WTC11 (cell line): Measurements from ENCODE around the gene MIER3. TPM values are rescaled to one million over a fixed set of nuclear protein-coding genes. Genes with fewer than 3 reads are reported as not detected.

Experiments used
- ATAC-seq: fragments of 200-7000 bp; cut with Tn5 transposase; 2 replicates; pipeline ENCODE4 v1.10.0; 2021; ENCODE audit warnings: mild to moderate bottlenecking, moderate library complexity
- CTCF ChIA-PET: fragments of 300-600 bp; sonication (Branson Sonifier 250); formaldehyde crosslinking; loops from one replicate; lab custom pipeline; 2021; ENCODE audit warnings: antibody characterized with exemption; lab: Charles Lee
- POLR2A ChIA-PET: fragments of 350-600 bp; sonication (Branson Sonifier 250); formaldehyde crosslinking; loops from one replicate; lab custom pipeline; 2021; ENCODE audit warnings: antibody characterized with exemption; lab: Charles Lee
- DNase-seq: peaks from one replicate; pipeline ENCODE4 v3.0.0; 2021; ENCODE audit warnings: low spot score
- H3K27ac Mint-ChIP-seq: 2 replicates; pipeline ENCODE4 v1.8.0; 2021; ENCODE audit warnings: mixed read lengths
- H3K27me3 Mint-ChIP-seq: 2 replicates; pipeline ENCODE4 v1.8.0; 2021; ENCODE audit warnings: low read depth, mild to moderate bottlenecking, moderate library complexity, mixed read lengths
- H3K36me3 Mint-ChIP-seq: 2 replicates; pipeline ENCODE4 v1.8.0; 2021; ENCODE audit warnings: mixed read lengths
- H3K4me1 Mint-ChIP-seq: 2 replicates; pipeline ENCODE4 v1.8.0; 2022; ENCODE audit warnings: mixed read lengths
- H3K4me3 Mint-ChIP-seq: 2 replicates; pipeline ENCODE4 v1.8.0; 2021; ENCODE audit warnings: mild to moderate bottlenecking, moderate library complexity, mixed read lengths
- H3K9me3 Mint-ChIP-seq: 2 replicates; pipeline ENCODE4 v1.8.0; 2021; ENCODE audit warnings: mixed read lengths
- ARID4B ChIP-seq: sonication (generic); formaldehyde crosslinking; IDR thresholded peaks from 2 replicates; pipeline ENCODE4 v1.8.0; 2023; ENCODE audit warnings: missing genetic modification reagents, mild to moderate bottlenecking, borderline replicate concordance
- CREM ChIP-seq: sonication (generic); formaldehyde crosslinking; IDR thresholded peaks from 2 replicates; pipeline ENCODE4 v1.8.1; 2022; ENCODE audit warnings: mild to moderate bottlenecking, missing genetic modification reagents, moderate library complexity
- CTCF ChIP-seq: fragments of 200-600 bp; IDR thresholded peaks from 2 replicates; pipeline ENCODE4 v1.8.0; 2022; ENCODE audit warnings: antibody characterized with exemption
- E2F1 ChIP-seq: sonication (generic); formaldehyde crosslinking; IDR thresholded peaks from 2 replicates; pipeline ENCODE4 v1.8.0; 2022; ENCODE audit warnings: mild to moderate bottlenecking, missing genetic modification reagents
- E2F5 ChIP-seq: sonication (generic); formaldehyde crosslinking; IDR thresholded peaks from 2 replicates; pipeline ENCODE4 v1.8.1; 2022; ENCODE audit warnings: mild to moderate bottlenecking, moderate library complexity, missing genetic modification reagents
- EMX1 ChIP-seq: fragments of 250-450 bp; sonication (Bioruptor Pico); IDR thresholded peaks from 2 replicates; pipeline ENCODE4 v1.8.0; 2021; ENCODE audit warnings: mild to moderate bottlenecking
- FOXJ3 ChIP-seq: sonication (generic); formaldehyde crosslinking; IDR thresholded peaks from 2 replicates; pipeline ENCODE4 v1.9.0; 2021; ENCODE audit warnings: missing genetic modification reagents, mild to moderate bottlenecking, borderline replicate concordance
- IRF1 ChIP-seq: sonication (generic); formaldehyde crosslinking; IDR thresholded peaks from 2 replicates; pipeline ENCODE4 v1.8.0; 2023; ENCODE audit warnings: missing genetic modification reagents
- IRF2 ChIP-seq: sonication (generic); formaldehyde crosslinking; IDR thresholded peaks from 2 replicates; pipeline ENCODE4 v1.8.0; 2022; ENCODE audit warnings: low read depth, missing genetic modification reagents, borderline replicate concordance
- MYBL2 ChIP-seq: sonication (generic); formaldehyde crosslinking; IDR thresholded peaks from 2 replicates; pipeline ENCODE4 v1.8.1; 2023; ENCODE audit warnings: mild to moderate bottlenecking, moderate library complexity, missing genetic modification reagents
- PRDM15 ChIP-seq: sonication (generic); formaldehyde crosslinking; IDR thresholded peaks from 2 replicates; pipeline ENCODE4 v1.8.0; 2022; ENCODE audit warnings: missing genetic modification reagents
- PREB ChIP-seq: sonication (generic); formaldehyde crosslinking; IDR thresholded peaks from 2 replicates; pipeline ENCODE4 v1.8.1; 2022; ENCODE audit warnings: mild to moderate bottlenecking, missing genetic modification reagents, moderate library complexity, borderline replicate concordance
- SMAD4 ChIP-seq: sonication (generic); formaldehyde crosslinking; IDR thresholded peaks from 2 replicates; pipeline ENCODE4 v1.8.0; 2022; ENCODE audit warnings: mild to moderate bottlenecking, missing genetic modification reagents
- ZBTB43 ChIP-seq: sonication (generic); formaldehyde crosslinking; IDR thresholded peaks from 2 replicates; pipeline ENCODE4 v1.8.1; 2023; ENCODE audit warnings: mild to moderate bottlenecking, missing genetic modification reagents
- ZNF263 ChIP-seq: sonication (generic); formaldehyde crosslinking; IDR thresholded peaks from 2 replicates; pipeline ENCODE4 v1.8.1; 2022; ENCODE audit warnings: low read depth, mild to moderate bottlenecking, moderate library complexity, missing genetic modification reagents
- ZNF396 ChIP-seq: fragments of 250-450 bp; sonication (Bioruptor Pico); IDR thresholded peaks from 2 replicates; pipeline ENCODE4 v1.8.0; 2021; ENCODE audit warnings: mild to moderate bottlenecking, moderate library complexity, borderline replicate concordance
- ZNF671 ChIP-seq: fragments of 250-450 bp; sonication (Bioruptor Pico); IDR thresholded peaks from 2 replicates; pipeline ENCODE4 v1.8.0; 2021; ENCODE audit warnings: mild to moderate bottlenecking
- total RNA-seq: library from RNA; stranded (reverse); gene quantifications from 3 replicates; pipeline ENCODE4 v1.2.3, GENCODE V29; 2021

MIER3 gene
- total RNA-seq, 1 experiment from 2014 or later, result 27.8 TPM

GRCh38 chr5:56983593-56984361 lies 31.9 kb upstream of the MIER3 start:
- H3K27ac Mint-ChIP-seq, result no peak overlapping the region
- ChIA-PET CTCF (no interaction called here), POLR2A (no interaction called here)
- no peaks in the 10 kb centered on the region for H3K27me3 Mint-ChIP-seq
- no peaks in the 10 kb centered on the region for H3K4me1 Mint-ChIP-seq
- H3K36me3 Mint-ChIP-seq, result no peaks in the 10 kb centered on the region
- ATAC-seq (no peak), DNase-seq (no peak)
- no peak overlapping the region for H3K4me3 Mint-ChIP-seq
- no peaks in the 10 kb centered on the region for H3K9me3 Mint-ChIP-seq
- TF ChIP-seq SMAD4 (CRISPR knock-in tag), result no peak
- no peak for TF ChIP-seq IRF2 (CRISPR knock-in tag)
- no peak for TF ChIP-seq PREB
- TF ChIP-seq FOXJ3 (CRISPR knock-in tag), result no peak
- no peak for TF ChIP-seq E2F1 (CRISPR knock-in tag)
- TF ChIP-seq PRDM15 (CRISPR knock-in tag), result no peak
- no peak for TF ChIP-seq E2F5 (CRISPR knock-in tag)
- TF ChIP-seq ZNF263 (CRISPR knock-in tag), result no peak
- no peak for TF ChIP-seq CREM (CRISPR knock-in tag)
- TF ChIP-seq ZBTB43 (CRISPR knock-in tag), result no peak
- TF ChIP-seq ZNF396, result no peak
- no peak for TF ChIP-seq EMX1 (CRISPR knock-in tag)
- TF ChIP-seq MYBL2, result no peak
- TF ChIP-seq ARID4B (CRISPR knock-in tag), result no peak
- TF ChIP-seq ZNF671 (CRISPR knock-in tag), result no peak
- no peak for TF ChIP-seq IRF1 (CRISPR knock-in tag)
- TF ChIP-seq CTCF, result no peak
